OCI-LY7 (cell line): ENCODE results near the gene GPATCH8. TPM values are rescaled to one million over a fixed set of nuclear protein-coding genes. Genes with fewer than 3 reads are reported as not detected.

Experiments
- BruUV-seq: library from RNA; stranded (reverse); fragments of 400-500 nt; replicated peaks from 2 replicates; lab custom pipeline; 2021; lab: Mats Ljungman, UMichigan
- CTCF ChIA-PET: fragments of 300-600 bp; sonication (Branson Sonifier 250); formaldehyde crosslinking; loops from one replicate; lab custom pipeline; 2022; ENCODE audit warnings: antibody characterized with exemption; ENCODE audit not compliant: unreplicated experiment; lab: Charles Lee
- POLR2A ChIA-PET: fragments of 300-600 bp; sonication (Branson Sonifier 250); formaldehyde crosslinking; loops from one replicate; lab custom pipeline; 2022; ENCODE audit warnings: antibody characterized with exemption; lab: Charles Lee
- DNase-seq: peaks from one replicate; pipeline ENCODE4 v3.0.0-alpha.2; 2015; ENCODE audit warnings: low spot score
- H2AFZ ChIP-seq: fragments of 200-600 bp; sonication (generic), shearing (Covaris generic); 2 replicates; pipeline ENCODE4 v1.6.1; 2014; ENCODE audit warnings: mild to moderate bottlenecking, antibody characterized with exemption, low read length, moderate library complexity
- H3K27ac ChIP-seq: fragments of 200-600 bp; sonication (generic); 2 replicates; pipeline ENCODE4 v1.5.1; 2014; ENCODE audit warnings: mixed run types, low read depth, mild to moderate bottlenecking, moderate library complexity, low read length, inconsistent platforms; ENCODE audit not compliant: poor library complexity, severe bottlenecking
- H3K36me3 ChIP-seq: fragments of 200-600 bp; sonication (generic); 2 replicates; pipeline ENCODE4 v1.6.1; 2014; ENCODE audit warnings: mild to moderate bottlenecking, antibody characterized with exemption, low read length, moderate library complexity, mixed read lengths; ENCODE audit not compliant: insufficient read depth
- H3K4me1 ChIP-seq: fragments of 200-600 bp; sonication (generic); 2 replicates; pipeline ENCODE4 v1.5.1; 2014; ENCODE audit warnings: mild to moderate bottlenecking, low read length; ENCODE audit not compliant: insufficient read depth, poor library complexity, severe bottlenecking
- H3K4me2 ChIP-seq: fragments of 200-600 bp; sonication (generic); 2 replicates; pipeline ENCODE4 v1.6.1; 2014; ENCODE audit warnings: mild to moderate bottlenecking, low read length
- H3K4me3 ChIP-seq: fragments of 200-600 bp; sonication (generic); 2 replicates; pipeline ENCODE4 v1.5.1; 2014; ENCODE audit warnings: mild to moderate bottlenecking, low read depth, low read length; ENCODE audit not compliant: poor library complexity, severe bottlenecking
- H3K79me2 ChIP-seq: fragments of 200-600 bp; sonication (generic); 2 replicates; pipeline ENCODE4 v1.6.1; 2016; ENCODE audit warnings: low read depth, mild to moderate bottlenecking, low read length, moderate library complexity, mixed read lengths; ENCODE audit not compliant: insufficient read depth
- H3K9me2 ChIP-seq: fragments of 200-600 bp; sonication (generic); 2 replicates; pipeline ENCODE4 v1.6.1; 2016; ENCODE audit warnings: mild to moderate bottlenecking, low read length, mixed read lengths; ENCODE audit not compliant: insufficient read depth
- H3K9me3 ChIP-seq: fragments of 200-600 bp; sonication (generic); 2 replicates; pipeline ENCODE4 v1.6.1; 2014; ENCODE audit warnings: mild to moderate bottlenecking, mixed run types, low read length, mixed read lengths
- H4K20me1 ChIP-seq: fragments of 200-600 bp; sonication (generic); 2 replicates; pipeline ENCODE4 v1.6.1; 2014; ENCODE audit warnings: mild to moderate bottlenecking, antibody characterized with exemption, low read length, moderate library complexity, mixed read lengths; ENCODE audit not compliant: insufficient read depth
- CTCF ChIP-seq: fragments of 200-600 bp; sonication (generic); conservative IDR thresholded peaks from 2 replicates; pipeline ENCODE4 v1.5.1; 2014; ENCODE audit warnings: mild to moderate bottlenecking, antibody characterized with exemption, low read length, moderate library complexity, mixed read lengths
- EZH2phosphoT487 ChIP-seq: fragments of 200-600 bp; sonication (generic); IDR thresholded peaks from 2 replicates; pipeline ENCODE4 v1.6.1; 2018; ENCODE audit warnings: low read depth, borderline replicate concordance, mild to moderate bottlenecking, mixed run types, antibody characterized with exemption, low read length, moderate library complexity, mixed read lengths
- intact Hi-C: fragments of 100-400 bp; cut with micrococcal nuclease; formaldehyde crosslinking; loops from one replicate; pipeline ENCODE4 v1.10.0; 2022; ENCODE audit not compliant: unreplicated experiment
- total RNA-seq, 2 experiments: library from RNA; depleted of rRNA in 1 of 2; stranded (reverse); fragments of >200 nt in 1 of 2; shearing (Covaris generic) in 1 of 2; gene quantifications; 2 replicates each; pipeline ENCODE4 v1.2.3, GENCODE V29; 2014 to 2022

GPATCH8 gene
- total RNA-seq, 2 experiments from 2014 or later: 24.7 to 61.1 TPM

- Histone ChIP-seq H3K4me3 (no peak overlapping the region), H3K36me3 (no peaks in the 10 kb centered on the region), H3K9me3 (no peaks in the 10 kb centered on the region), H3K9me2 (no peaks in the 10 kb centered on the region), H2AFZ (no peak overlapping the region), H3K79me2 (no peaks in the 10 kb centered on the region), H3K27ac (no peak overlapping the region), H4K20me1 (no peaks in the 10 kb centered on the region), H3K4me1 (peaks cover 7% of the 10 kb centered on the region), H3K4me2 (no peak overlapping the region)
- ChIA-PET POLR2A (no interaction called here), CTCF (no interaction called here)
- intact Hi-C loops: no loop called here
- no peak for TF ChIP-seq EZH2phosphoT487
- no peak for TF ChIP-seq CTCF
- no TSS peak for BruUV-seq
- no peak for DNase-seq
Measured at GRCh38 chr17:44387804-44388203, 115.4 kb downstream of the GPATCH8 start.

GRCh38 chr17:44386182-44386525 lies 117.1 kb downstream of the GPATCH8 start:
- Histone ChIP-seq H2AFZ (no peak overlapping the region), H3K9me2 (no peaks in the 10 kb centered on the region), H3K4me1 (peaks cover 7% of the 10 kb centered on the region), H3K9me3 (no peaks in the 10 kb centered on the region), H3K27ac (no peak overlapping the region), H4K20me1 (no peaks in the 10 kb centered on the region), H3K4me2 (no peak overlapping the region), H3K79me2 (no peaks in the 10 kb centered on the region), H3K36me3 (no peaks in the 10 kb centered on the region), H3K4me3 (no peak overlapping the region)
- ChIA-PET POLR2A (no interaction called here), CTCF (no interaction called here)
- intact Hi-C loops: no loop called here
- no TSS peak for BruUV-seq
- no peak for DNase-seq
- TF ChIP-seq CTCF (no peak), EZH2phosphoT487 (no peak)

GRCh38 chr17:44385287-44386181 lies 117.7 kb downstream of the GPATCH8 start:
- TF ChIP-seq EZH2phosphoT487 (no peak), CTCF (0 out of 2 replicates have a peak, but pooled peaks have one; percentile 13)
- H3K9me3 ChIP-seq: no peaks in the 10 kb centered on the region
- H3K4me1 ChIP-seq: peaks cover 7% of the 10 kb centered on the region
- H3K79me2 ChIP-seq: no peaks in the 10 kb centered on the region
- H4K20me1 ChIP-seq: no peaks in the 10 kb centered on the region
- H2AFZ ChIP-seq: peak overlapping the region; percentile 51; the same call in 1 of the 2 replicates
- no peaks in the 10 kb centered on the region for H3K9me2 ChIP-seq
- H3K36me3 ChIP-seq: no peaks in the 10 kb centered on the region
- BruUV-seq: no TSS peak
- ChIA-PET POLR2A (no interaction called here), CTCF (no interaction called here)
- no peak overlapping the region for H3K27ac ChIP-seq
- peak overlapping the region; percentile 62 for H3K4me3 ChIP-seq
- peak; percentile 47 for DNase-seq
- H3K4me2 ChIP-seq: peak overlapping the region; percentile 68
- intact Hi-C loops: no loop called here
